Measurements from ENCODE around the gene TMEM248. TPM values are rescaled to one million over a fixed set of nuclear protein-coding genes. Genes with fewer than 3 reads are reported as not detected.
"Not testable (repeated sequence)": the region's sequence is repeated elsewhere in the genome, so short reads cannot be mapped to it uniquely, and the experiment has no call there.

Gene TMEM248
- total RNA-seq, 1 donor, result 123 TPM

- TF ChIP-seq CTCF (IDR thresholded peaks at IDR 0.05; ENCODE audit: insufficient read depth, low read depth, low read length), result no peak
- no peak for DNase-seq (ENCODE audit: low read depth)
- no peak overlapping the region for H3K4me3 ChIP-seq (ENCODE audit: low read depth, low read length)
These were observed 34.9 kb upstream of the TMEM248 start for GRCh38 chr7:66886152-66886551.

GRCh38 chr7:66888223-66888622 lies 32.8 kb upstream of the TMEM248 start:
- not testable (repeated sequence) for DNase-seq (ENCODE audit: low read depth); H3K4me3 ChIP-seq (ENCODE audit: low read depth, low read length)

GRCh38 chr7:66894463-66895080 lies 26.5 kb upstream of the TMEM248 start:
- TF ChIP-seq CTCF (IDR thresholded peaks at IDR 0.05; ENCODE audit: insufficient read depth, low read depth, low read length), result peak; percentile 10
- DNase-seq (ENCODE audit: low read depth), result no peak

GRCh38 chr7:66896441-66896840 lies 24.6 kb upstream of the TMEM248 start:
- no peak for TF ChIP-seq CTCF (IDR thresholded peaks at IDR 0.05; ENCODE audit: insufficient read depth, low read depth, low read length)
- no peak overlapping the region for H3K4me3 ChIP-seq (ENCODE audit: low read depth, low read length)
- no peak for DNase-seq (ENCODE audit: low read depth)

More at GRCh38 chr7:66894463-66895080, 26.5 kb upstream of the TMEM248 start:
- H3K4me3 ChIP-seq (ENCODE audit: low read depth, low read length), result no peak overlapping the region

GRCh38 chr7:66899552-66900280 lies 21.3 kb upstream of the TMEM248 start:
- DNase-seq (ENCODE audit: low read depth), result no peak
- H3K4me3 ChIP-seq (ENCODE audit: low read depth, low read length), result no peak overlapping the region
- no peak for TF ChIP-seq CTCF (IDR thresholded peaks at IDR 0.05; ENCODE audit: insufficient read depth, low read depth, low read length)

- H3K4me3 ChIP-seq (ENCODE audit: low read depth, low read length), result no peak overlapping the region
- no peak for DNase-seq (ENCODE audit: low read depth)
- no peak for TF ChIP-seq CTCF (IDR thresholded peaks at IDR 0.05; ENCODE audit: insufficient read depth, low read depth, low read length)
These were observed 18.8 kb upstream of the TMEM248 start for GRCh38 chr7:66901941-66902843.

GRCh38 chr7:66902844-66903180 lies 18.2 kb upstream of the TMEM248 start:
- no peak for TF ChIP-seq CTCF (IDR thresholded peaks at IDR 0.05; ENCODE audit: insufficient read depth, low read depth, low read length)
- no peak for DNase-seq (ENCODE audit: low read depth)
- no peak overlapping the region for H3K4me3 ChIP-seq (ENCODE audit: low read depth, low read length)
